Vagina (tissue), 2 donors: ENCODE data around the gene ABCA6.

Experiments used
- POLR2A ChIP-seq, 2 donors: fragments of 450-650 bp; IDR thresholded peaks; one replicate each; pipeline ENCODE4 v1.6.1; 2017; ENCODE audit warnings: antibody characterized with exemption in 2 of 2, mild to moderate bottlenecking in 2 of 2, moderate library complexity in 2 of 2
- POLR2AphosphoS5 ChIP-seq, 2 donors: sonication (generic); formaldehyde crosslinking; IDR thresholded peaks; one replicate each; pipeline ENCODE4 v1.9.0; 2017; ENCODE audit warnings: antibody characterized with exemption in 2 of 2, mild to moderate bottlenecking in 2 of 2, low read depth in 1 of 2; ENCODE audit not compliant: insufficient read depth in 1 of 2
- TF ChIP-seq, protein P1 (sequence below), 3 experiments: fragments of 450-650 bp in 2 of 3; fragments of 200-600 bp in 1 of 3; sonication (generic) in 1 of 3; IDR thresholded peaks; one replicate each; pipeline ENCODE4 v1.5.1; 2017 to 2019; ENCODE audit warnings: antibody characterized with exemption in 3 of 3, mild to moderate bottlenecking in 2 of 3, moderate library complexity in 2 of 3

DNA sequence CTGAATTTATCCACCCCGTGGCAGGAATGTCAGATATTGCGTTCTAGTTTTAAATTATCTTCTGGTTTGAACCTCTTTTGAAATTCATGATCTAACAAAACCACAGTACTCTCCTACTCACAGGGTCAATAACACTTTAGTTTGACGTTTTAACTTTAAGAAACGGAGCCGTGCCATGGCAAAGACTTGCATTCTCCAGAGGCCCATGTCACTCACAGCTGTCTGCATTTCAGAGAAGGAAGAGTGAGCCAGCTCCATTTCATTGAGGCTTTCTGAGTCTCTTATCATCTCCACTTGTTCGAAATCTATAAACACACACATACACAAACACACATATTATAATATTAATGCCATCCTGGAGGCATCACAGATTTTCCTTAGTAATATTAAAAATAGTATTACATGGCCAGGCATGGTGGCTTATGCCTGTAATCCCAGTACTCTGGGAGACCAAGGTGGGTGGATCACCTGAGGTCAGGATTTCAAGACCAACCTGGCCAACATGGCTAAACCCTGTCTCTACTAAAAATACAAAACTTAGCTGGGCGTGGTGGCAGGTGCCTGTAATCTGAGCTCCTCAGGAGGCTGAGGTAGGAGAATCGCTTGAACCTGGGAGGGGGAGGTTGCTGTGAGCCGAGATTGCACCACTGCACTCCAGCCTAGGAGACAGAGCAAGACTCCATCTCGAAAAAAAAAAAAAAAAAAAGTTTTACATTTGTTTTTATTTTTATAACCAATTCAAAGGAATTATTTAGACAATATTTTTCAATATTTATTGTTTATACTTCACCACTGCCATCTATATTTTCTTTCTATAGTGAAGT is 35.6 kb downstream of the ABCA6 start:
- TF ChIP-seq, protein P1, sequence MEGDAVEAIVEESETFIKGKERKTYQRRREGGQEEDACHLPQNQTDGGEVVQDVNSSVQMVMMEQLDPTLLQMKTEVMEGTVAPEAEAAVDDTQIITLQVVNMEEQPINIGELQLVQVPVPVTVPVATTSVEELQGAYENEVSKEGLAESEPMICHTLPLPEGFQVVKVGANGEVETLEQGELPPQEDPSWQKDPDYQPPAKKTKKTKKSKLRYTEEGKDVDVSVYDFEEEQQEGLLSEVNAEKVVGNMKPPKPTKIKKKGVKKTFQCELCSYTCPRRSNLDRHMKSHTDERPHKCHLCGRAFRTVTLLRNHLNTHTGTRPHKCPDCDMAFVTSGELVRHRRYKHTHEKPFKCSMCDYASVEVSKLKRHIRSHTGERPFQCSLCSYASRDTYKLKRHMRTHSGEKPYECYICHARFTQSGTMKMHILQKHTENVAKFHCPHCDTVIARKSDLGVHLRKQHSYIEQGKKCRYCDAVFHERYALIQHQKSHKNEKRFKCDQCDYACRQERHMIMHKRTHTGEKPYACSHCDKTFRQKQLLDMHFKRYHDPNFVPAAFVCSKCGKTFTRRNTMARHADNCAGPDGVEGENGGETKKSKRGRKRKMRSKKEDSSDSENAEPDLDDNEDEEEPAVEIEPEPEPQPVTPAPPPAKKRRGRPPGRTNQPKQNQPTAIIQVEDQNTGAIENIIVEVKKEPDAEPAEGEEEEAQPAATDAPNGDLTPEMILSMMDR (IDR thresholded peaks at IDR 0.05): no peak
- TF ChIP-seq POLR2AphosphoS5 (IDR thresholded peaks at IDR 0.05; ENCODE audit: insufficient read depth in 1 of 2, low read depth in 1 of 2) (no peak), POLR2A (IDR thresholded peaks at IDR 0.05) (no peak)
